DND-41 (cell line): ENCODE measurements around the gene IHH.

ENCODE experiments used
- CTCF ChIP-seq: IDR thresholded peaks from 2 replicates; pipeline ENCODE4 v1.5.1; 2012; ENCODE audit warnings: borderline replicate concordance, low read length, moderate library complexity, mild to moderate bottlenecking; ENCODE audit not compliant: poor library complexity, severe bottlenecking; ENCODE audit errors: extremely low read depth
- EZH2 ChIP-seq: IDR thresholded peaks from 3 replicates; pipeline ENCODE4 v1.6.1; 2012; ENCODE audit warnings: borderline replicate concordance, low read depth, mild to moderate bottlenecking, moderate library complexity, low read length, inconsistent platforms; ENCODE audit not compliant: severe bottlenecking

- no peak for TF ChIP-seq CTCF
- no peak for TF ChIP-seq EZH2
Observed at GRCh38 chr2:219028996-219029828, 31.5 kb downstream of the IHH start.
